Natural killer cell (primary cell): ENCODE measurements around the gene NYNRIN. TPM values are rescaled to one million over a fixed set of nuclear protein-coding genes. Genes with fewer than 3 reads are reported as not detected.
"Not testable (repeated sequence)": the region's sequence is repeated elsewhere in the genome, so short reads cannot be mapped to it uniquely, and the experiment has no call there.

ENCODE experiments used
- ATAC-seq, 3 donors: fragments of 150-1000 bp in 2 of 3; fragments of 200-7000 bp in 1 of 3; cut with Tn5 transposase; 1 replicate in 1 of 3; 2 replicates in 2 of 3; pipeline ENCODE4 v1.10.0; 2021; ENCODE audit warnings: mild to moderate bottlenecking in 2 of 3, moderate library complexity in 2 of 3
- DNase-seq, 2 donors: peaks; one replicate each; pipeline versions ENCODE4 v3.0.0 to v3.0.0-alpha.2; 2013 to 2021; ENCODE audit warnings: mixed read lengths in 1 of 2
- H3K27ac ChIP-seq: one replicate; pipeline ENCODE4 v1.5.1; 2013; ENCODE audit warnings: mild to moderate bottlenecking, low read length
- H3K27me3 ChIP-seq: one replicate; pipeline ENCODE4 v1.6.1; 2013; ENCODE audit warnings: low read length; ENCODE audit not compliant: control insufficient read depth, insufficient read depth
- H3K36me3 ChIP-seq: one replicate; pipeline ENCODE4 v1.6.1; 2013; ENCODE audit warnings: low read length; ENCODE audit not compliant: control insufficient read depth, insufficient read depth
- H3K4me1 ChIP-seq: one replicate; pipeline ENCODE4 v1.6.1; 2013; ENCODE audit warnings: low read length; ENCODE audit not compliant: control insufficient read depth, insufficient read depth
- H3K4me3 ChIP-seq: one replicate; pipeline ENCODE4 v1.5.1; 2013; ENCODE audit warnings: low read length
- H3K9me3 ChIP-seq: one replicate; pipeline ENCODE4 v1.6.1; 2013; ENCODE audit warnings: low read length; ENCODE audit not compliant: control insufficient read depth, insufficient read depth
- H3K27ac Mint-ChIP-seq, 2 donors: one replicate each; pipeline ENCODE4 v1.8.0; 2022; ENCODE audit warnings: mild to moderate bottlenecking in 2 of 2, mixed read lengths in 2 of 2, moderate library complexity in 1 of 2
- H3K27me3 Mint-ChIP-seq, 2 donors: one replicate each; pipeline ENCODE4 v1.8.0; 2022; ENCODE audit warnings: low read depth in 2 of 2, mixed read lengths in 2 of 2
- H3K36me3 Mint-ChIP-seq: one replicate; pipeline ENCODE4 v1.8.0; 2022; ENCODE audit warnings: mixed read lengths
- H3K4me1 Mint-ChIP-seq, 2 donors: one replicate each; pipeline ENCODE4 v1.8.0; 2022; ENCODE audit warnings: mixed read lengths in 2 of 2
- H3K4me3 Mint-ChIP-seq: one replicate; pipeline ENCODE4 v1.8.0; 2022; ENCODE audit warnings: mild to moderate bottlenecking, moderate library complexity, mixed read lengths
- H3K9me3 Mint-ChIP-seq, 2 donors: one replicate each; pipeline ENCODE4 v1.8.0; 2022; ENCODE audit warnings: mixed read lengths in 2 of 2
- CTCF ChIP-seq: fragments of 200-600 bp; IDR thresholded peaks from one replicate; pipeline ENCODE4 v1.8.0; 2022; ENCODE audit warnings: antibody characterized with exemption
- WGBS: methylation state at CpG from one replicate; pipeline ENCODE4 v1.1.7; 2013; ENCODE audit warnings: missing lambda C conversion rate; ENCODE audit not compliant: insufficient coverage; 5-methylcytosine and 5-hydroxymethylcytosine counted together
- intact Hi-C: fragments of 100-400 bp; cut with micrococcal nuclease; formaldehyde crosslinking; loops from one replicate; pipeline ENCODE4 v1.14.2; 2022
- total RNA-seq, 4 donors: library from RNA; stranded (reverse); fragments of 120-200 nt in 1 of 4; gene quantifications; one replicate each; pipeline versions ENCODE4 v1.2.3 to v1.2.4, GENCODE V29; 2013 to 2022

NYNRIN gene
- total RNA-seq, 3 donors from 2014 or later (not counting 1 experiment from before 2014, with no cell fraction given), result 0.23 to 0.53 (median 0.42) TPM

DNA sequence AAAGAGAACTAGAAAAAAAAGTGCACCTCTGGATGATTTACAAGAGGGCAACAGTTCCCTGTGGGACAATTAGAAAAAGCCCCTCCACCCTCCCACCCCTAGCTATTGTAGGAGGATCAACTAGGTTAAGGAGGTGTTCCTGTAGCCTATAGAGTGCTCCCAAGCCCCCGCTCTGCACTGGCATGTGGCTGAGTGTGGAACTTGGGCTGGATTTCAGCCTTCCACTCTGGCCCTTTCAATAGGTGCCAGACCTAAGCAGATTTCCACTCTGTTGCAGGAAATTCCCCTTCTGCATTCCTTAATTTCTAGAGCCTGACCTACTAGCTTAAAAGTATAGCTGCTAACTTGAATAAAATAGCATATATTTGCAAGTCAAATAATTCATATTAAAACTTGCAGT is 28.1 kb upstream of the NYNRIN start:
- Histone ChIP-seq H3K4me3 (no peak overlapping the region), H3K27ac (no peak overlapping the region), H3K9me3 (no peaks in the 10 kb centered on the region), H3K36me3 (no peaks in the 10 kb centered on the region), H3K27me3 (peaks cover 32% of the 10 kb centered on the region), H3K4me1 (peaks cover 34% of the 10 kb centered on the region)
- TF ChIP-seq CTCF, result no peak
- Mint-ChIP-seq H3K9me3 (no peaks in the 10 kb centered on the region), H3K27me3 (peaks cover 4 to 36% of the 10 kb centered on the region in 2 donors), H3K27ac (no peak overlapping the region), H3K4me1 (peaks cover 12 to 31% of the 10 kb centered on the region in 2 donors), H3K36me3 (no peaks in the 10 kb centered on the region), H3K4me3 (no peak overlapping the region)
- intact Hi-C loops, result no loop called here
- 78% methylated on average over 1 of the region's 1 CpG for WGBS
- ATAC-seq (no peak), DNase-seq (no peak)

- 90% methylated on average over 3 of the region's 3 CpGs for WGBS
- peak overlapping the region; percentile 13 for H3K4me3 Mint-ChIP-seq
- DNase-seq, result not testable (repeated sequence)
These were observed 27.2 kb upstream of the NYNRIN start for GRCh38 chr14:24371605-24372004.

GRCh38 chr14:24372701-24373416 is 25.9 kb upstream of the NYNRIN start:
- Histone ChIP-seq H3K4me1 (peaks cover 13% of the 10 kb centered on the region), H3K36me3 (no peaks in the 10 kb centered on the region), H3K27ac (no peak overlapping the region), H3K4me3 (no peak overlapping the region), H3K27me3 (peaks cover 12% of the 10 kb centered on the region), H3K9me3 (no peaks in the 10 kb centered on the region)
- ATAC-seq, result no peak
- H3K27ac Mint-ChIP-seq, result no peak overlapping the region
- WGBS, result 93% methylated on average over 10 of the region's 12 CpGs
- H3K36me3 Mint-ChIP-seq, result no peaks in the 10 kb centered on the region
- DNase-seq, result no peak
- TF ChIP-seq CTCF, result no peak
- peaks cover 0 to 20% of the 10 kb centered on the region in 2 donors for H3K27me3 Mint-ChIP-seq
- H3K9me3 Mint-ChIP-seq, result no peaks in the 10 kb centered on the region
- H3K4me3 Mint-ChIP-seq, result no peak overlapping the region
- H3K4me1 Mint-ChIP-seq, result peaks cover 0 to 13% of the 10 kb centered on the region in 2 donors
- intact Hi-C loops, result no loop called here

More at GRCh38 chr14:24371605-24372004, 27.2 kb upstream of the NYNRIN start:
- H3K27ac ChIP-seq, H3K9me3 Mint-ChIP-seq, H3K9me3 ChIP-seq, ATAC-seq, H3K36me3 ChIP-seq, H3K36me3 Mint-ChIP-seq, intact Hi-C loops, H3K27ac Mint-ChIP-seq, H3K4me3 ChIP-seq: not testable (repeated sequence)
- Histone ChIP-seq H3K4me1 (peaks cover 25% of the 10 kb centered on the region), H3K27me3 (peaks cover 24% of the 10 kb centered on the region)
- peaks cover 0 to 32% of the 10 kb centered on the region in 2 donors for H3K27me3 Mint-ChIP-seq
- peaks cover 10 to 25% of the 10 kb centered on the region in 2 donors for H3K4me1 Mint-ChIP-seq

DNA sequence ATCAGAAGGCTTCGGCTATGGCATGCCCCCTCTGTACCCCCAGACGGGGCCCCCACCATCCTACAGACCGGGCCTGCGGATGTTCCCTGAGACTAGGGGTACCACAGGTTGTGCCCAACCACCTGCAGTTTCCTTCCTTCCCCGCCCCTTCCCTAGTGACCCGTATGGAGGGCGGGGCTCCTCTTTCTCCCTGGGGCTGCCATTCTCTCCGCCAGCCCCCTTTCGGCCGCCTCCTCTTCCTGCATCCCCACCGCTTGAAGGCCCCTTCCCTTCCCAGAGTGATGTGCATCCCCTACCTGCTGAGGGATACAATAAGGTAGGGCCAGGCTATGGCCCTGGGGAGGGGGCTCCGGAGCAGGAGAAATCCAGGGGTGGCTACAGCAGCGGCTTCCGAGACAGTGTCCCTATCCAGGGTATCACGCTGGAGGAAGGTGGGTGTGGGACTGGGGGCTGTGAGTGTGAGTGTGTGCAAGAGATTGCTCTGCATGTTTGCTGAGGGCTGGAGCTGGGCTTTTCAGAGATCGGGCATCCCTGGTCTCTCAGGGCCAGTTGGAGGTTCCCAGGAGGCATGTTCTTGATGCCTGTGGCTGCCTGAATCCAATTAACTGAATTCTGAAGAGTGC is 22.2 kb upstream of the NYNRIN start:
- no peak overlapping the region for H3K27ac Mint-ChIP-seq
- no peak overlapping the region for H3K4me3 Mint-ChIP-seq
- H3K9me3 ChIP-seq, result no peaks in the 10 kb centered on the region
- no peak overlapping the region for H3K27ac ChIP-seq
- 79% methylated on average over 16 of the region's 16 CpGs for WGBS
- ATAC-seq (no peak), DNase-seq (no peak)
- intact Hi-C loops, result no loop called here
- H3K36me3 ChIP-seq, result no peaks in the 10 kb centered on the region
- no peak for TF ChIP-seq CTCF
- no peaks in the 10 kb centered on the region for H3K4me1 ChIP-seq
- no peaks in the 10 kb centered on the region for H3K27me3 ChIP-seq
- no peak overlapping the region for H3K4me3 ChIP-seq
- H3K4me1 Mint-ChIP-seq, result no peaks in the 10 kb centered on the region
- H3K9me3 Mint-ChIP-seq, result no peaks in the 10 kb centered on the region
- H3K27me3 Mint-ChIP-seq, result peaks cover 0 to 12% of the 10 kb centered on the region in 2 donors
- no peaks in the 10 kb centered on the region for H3K36me3 Mint-ChIP-seq
